Esophagus (tissue), 2 donors: ENCODE results near the gene AP5B1. TPM values are rescaled to one million over a fixed set of nuclear protein-coding genes. Genes with fewer than 3 reads are reported as not detected.
"Not testable (repeated sequence)": the region's sequence is repeated elsewhere in the genome, so short reads cannot be mapped to it uniquely, and the experiment has no call there.

Source experiments
- H3K27ac ChIP-seq, 2 donors: one replicate each; pipeline ENCODE4 v1.5.1; 2013; ENCODE audit warnings: low read depth in 2 of 2, mild to moderate bottlenecking in 2 of 2, inconsistent platforms in 1 of 2, low read length in 1 of 2, moderate library complexity in 1 of 2
- H3K27me3 ChIP-seq, 2 donors: one replicate each; pipeline ENCODE4 v1.6.1; 2013; ENCODE audit warnings: low read length in 2 of 2, control low read depth in 1 of 2, mild to moderate bottlenecking in 1 of 2; ENCODE audit not compliant: insufficient read depth in 2 of 2, control insufficient read depth in 1 of 2
- H3K36me3 ChIP-seq, 2 donors: one replicate each; pipeline ENCODE4 v1.6.1; 2013; ENCODE audit warnings: low read length in 1 of 2; ENCODE audit not compliant: control insufficient read depth in 2 of 2, insufficient read depth in 2 of 2
- H3K4me1 ChIP-seq, 2 donors: one replicate each; pipeline ENCODE4 v1.6.1; 2013; ENCODE audit warnings: low read length in 1 of 2; ENCODE audit not compliant: control insufficient read depth in 2 of 2, insufficient read depth in 2 of 2
- H3K4me3 ChIP-seq, 2 donors: one replicate each; pipeline ENCODE4 v1.5.1; 2013; ENCODE audit warnings: low read length in 2 of 2, mild to moderate bottlenecking in 2 of 2, low read depth in 1 of 2, moderate library complexity in 1 of 2
- H3K9me3 ChIP-seq, 2 donors: one replicate each; pipeline ENCODE4 v1.6.1; 2013; ENCODE audit warnings: mild to moderate bottlenecking in 2 of 2, low read depth in 1 of 2, low read length in 1 of 2, moderate library complexity in 1 of 2; ENCODE audit not compliant: control insufficient read depth in 2 of 2, insufficient read depth in 1 of 2
- WGBS, 2 donors: extraction: QIAGEN DNeasy Blood & Tissue Kit; methylation state at CpG; one replicate each; pipeline ENCODE4 v1.1.7; 2013; 5-methylcytosine and 5-hydroxymethylcytosine counted together
- polyA plus RNA-seq, 2 donors: library from polyadenylated mRNA; stranded (reverse); fragments of 200-250 nt; gene quantifications; one replicate each; pipeline ENCODE4 v1.2.3, GENCODE V29; 2013
- donor health status: healthy with polysubstance abuse.
- donor health status: Bipolar disorder and iron deficiency.

The AP5B1 gene
- polyA plus RNA-seq, 2 donors, result 10.1 to 10.9 TPM

DNA sequence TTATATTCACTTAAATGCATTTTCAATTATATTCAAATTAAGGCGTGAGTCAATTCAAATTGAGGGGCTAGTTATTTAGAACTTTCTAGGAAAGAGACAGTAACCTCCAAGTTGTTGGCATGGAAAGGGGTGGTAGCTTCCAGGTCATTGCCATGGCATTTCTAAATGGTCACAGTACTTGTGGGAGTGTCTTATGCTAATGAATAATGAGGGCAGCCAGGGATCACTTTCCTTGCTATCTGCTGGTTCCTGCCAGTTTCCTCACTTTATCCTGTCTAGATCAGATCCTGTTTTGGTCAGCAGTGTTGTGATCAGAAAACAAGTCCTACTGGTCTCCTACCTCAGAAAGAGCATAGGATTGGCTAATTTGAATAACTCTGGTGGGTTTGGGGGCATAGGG is 38.4 kb downstream of the AP5B1 start:
- no peak overlapping the region for H3K4me3 ChIP-seq
- H3K9me3 ChIP-seq, result no peaks in the 10 kb centered on the region
- WGBS, 2 donors, result 86 to 89% methylated on average over 1 of the region's 1 CpG
- no peaks in the 10 kb centered on the region for H3K27me3 ChIP-seq
- H3K27ac ChIP-seq, result no peak overlapping the region
- no peaks in the 10 kb centered on the region for H3K36me3 ChIP-seq
- H3K4me1 ChIP-seq, result peaks cover 0 to 4% of the 10 kb centered on the region in 2 donors

DNA sequence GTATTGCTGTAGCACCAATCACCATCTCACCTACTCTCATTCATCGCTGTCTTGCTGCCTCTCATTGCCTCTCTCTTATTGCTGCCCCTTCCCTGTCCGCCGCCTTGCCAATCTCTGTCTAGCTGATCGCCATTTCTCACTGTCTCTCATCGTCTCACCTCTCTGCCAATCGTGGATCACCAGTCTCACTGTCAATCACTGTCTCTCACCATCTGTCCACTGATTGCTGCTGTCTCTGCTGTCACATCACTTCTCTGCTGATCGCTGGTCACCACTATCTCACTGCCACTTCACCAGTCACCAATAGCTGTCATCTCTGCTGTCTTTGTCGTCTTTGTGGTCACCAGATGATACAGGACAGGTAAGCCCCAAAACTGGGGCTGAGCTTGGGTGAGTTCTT is 39.6 kb downstream of the AP5B1 start:
- 83 to 84% methylated on average over 8 of the region's 8 CpGs for WGBS, 2 donors
- Histone ChIP-seq H3K27me3 (no peaks in the 10 kb centered on the region), H3K4me1 (peaks cover 0 to 4% of the 10 kb centered on the region in 2 donors), H3K4me3 (no peak overlapping the region), H3K36me3 (no peaks in the 10 kb centered on the region), H3K9me3 (no peaks in the 10 kb centered on the region), H3K27ac (no peak overlapping the region)

DNA sequence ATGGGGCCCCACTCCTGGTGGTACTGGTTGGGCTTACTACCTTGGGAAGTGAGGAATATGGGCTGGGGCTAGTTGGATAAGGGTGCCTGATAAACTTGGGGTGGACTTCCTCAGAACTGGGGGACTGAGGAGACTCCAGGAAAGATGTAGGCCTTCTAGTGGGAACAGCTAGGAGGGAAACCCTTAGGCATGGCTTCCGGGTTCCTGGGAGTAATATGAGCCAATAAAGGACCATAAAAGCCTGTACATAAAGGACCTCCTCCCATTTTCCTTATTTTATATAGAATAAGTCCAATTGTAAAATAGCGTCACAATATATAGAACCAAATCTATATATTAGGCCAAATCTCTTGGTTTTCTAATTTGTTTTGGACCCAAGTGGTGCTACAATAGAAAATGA is 41.8 kb downstream of the AP5B1 start:
- H3K36me3 ChIP-seq, result no peaks in the 10 kb centered on the region
- H3K9me3 ChIP-seq, result no peaks in the 10 kb centered on the region
- WGBS, 2 donors, result 87 to 89% methylated on average over 2 of the region's 2 CpGs
- H3K27ac ChIP-seq, result no peak overlapping the region
- H3K4me3 ChIP-seq, result no peak overlapping the region
- no peaks in the 10 kb centered on the region for H3K27me3 ChIP-seq
- peaks cover 0 to 2% of the 10 kb centered on the region in 2 donors for H3K4me1 ChIP-seq

DNA sequence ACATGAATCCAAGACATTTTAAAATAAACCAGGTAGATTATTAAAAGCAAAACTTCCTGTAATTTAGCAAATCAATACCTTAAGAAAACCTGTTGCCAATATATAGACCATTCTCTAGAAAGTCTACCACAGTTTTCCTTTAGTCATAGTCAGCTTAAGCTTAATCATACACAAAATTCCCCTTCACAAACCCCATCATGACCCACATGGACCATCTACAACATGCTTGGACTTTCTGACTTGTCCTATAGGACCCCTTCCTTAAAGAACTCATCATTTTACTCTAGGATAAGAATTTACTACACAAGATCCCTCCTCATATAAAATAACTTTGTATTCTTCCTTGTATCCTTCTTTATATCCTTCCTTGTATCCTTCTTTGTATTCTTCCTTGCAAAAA is 44.0 kb downstream of the AP5B1 start:
- Histone ChIP-seq H3K4me1 (no peaks in the 10 kb centered on the region), H3K27me3 (no peaks in the 10 kb centered on the region), H3K4me3 (no peak overlapping the region), H3K9me3 (no peaks in the 10 kb centered on the region), H3K27ac (no peak overlapping the region), H3K36me3 (no peaks in the 10 kb centered on the region)

DNA sequence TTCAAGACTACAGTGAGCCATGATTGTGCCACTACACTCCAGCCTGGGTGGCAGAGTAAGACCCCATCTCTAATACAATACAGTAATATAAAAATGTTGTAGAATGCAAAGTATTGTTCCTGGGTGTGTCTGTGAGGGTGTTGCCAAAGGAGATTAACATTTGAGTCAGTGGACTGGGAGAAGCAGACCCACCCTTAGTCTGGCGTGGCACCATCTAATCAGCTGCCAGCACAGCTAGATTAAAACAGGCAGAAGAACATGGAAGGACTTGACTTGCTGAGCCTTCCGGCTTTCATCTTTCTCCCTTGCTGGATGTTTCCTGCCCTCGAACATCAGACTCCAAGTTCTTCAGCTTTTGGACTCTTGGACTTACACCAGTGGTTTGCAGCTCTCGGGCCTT is 45.7 kb downstream of the AP5B1 start:
- not testable (repeated sequence) for H3K9me3 ChIP-seq, H3K36me3 ChIP-seq, H3K4me3 ChIP-seq, H3K27ac ChIP-seq, H3K4me1 ChIP-seq, H3K27me3 ChIP-seq
- WGBS, 2 donors, result 49 to 57% methylated on average over 4 of the region's 4 CpGs

DNA sequence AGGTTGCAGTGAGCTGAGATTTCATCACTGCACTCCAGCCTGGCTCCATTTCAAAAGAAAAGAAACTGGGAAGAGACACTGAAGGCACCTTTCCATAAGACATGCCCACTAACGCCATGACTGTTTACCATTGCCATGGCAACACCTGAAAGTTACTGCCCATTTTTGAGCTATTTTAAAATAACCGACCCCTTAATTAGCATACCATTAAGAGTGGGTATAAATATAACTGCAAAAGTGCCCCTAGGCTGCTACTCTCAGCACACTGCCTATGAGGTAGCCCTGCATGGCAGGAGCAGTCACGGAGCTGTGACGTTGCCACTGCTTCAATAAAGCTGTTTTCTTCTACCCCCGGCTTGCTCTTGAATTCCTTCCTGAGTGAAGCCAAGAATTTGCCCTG is 50.3 kb downstream of the AP5B1 start:
- no peak overlapping the region for H3K4me3 ChIP-seq
- no peaks in the 10 kb centered on the region for H3K9me3 ChIP-seq
- WGBS, 2 donors, result 50 to 61% methylated on average over 5 of the region's 5 CpGs

DNA sequence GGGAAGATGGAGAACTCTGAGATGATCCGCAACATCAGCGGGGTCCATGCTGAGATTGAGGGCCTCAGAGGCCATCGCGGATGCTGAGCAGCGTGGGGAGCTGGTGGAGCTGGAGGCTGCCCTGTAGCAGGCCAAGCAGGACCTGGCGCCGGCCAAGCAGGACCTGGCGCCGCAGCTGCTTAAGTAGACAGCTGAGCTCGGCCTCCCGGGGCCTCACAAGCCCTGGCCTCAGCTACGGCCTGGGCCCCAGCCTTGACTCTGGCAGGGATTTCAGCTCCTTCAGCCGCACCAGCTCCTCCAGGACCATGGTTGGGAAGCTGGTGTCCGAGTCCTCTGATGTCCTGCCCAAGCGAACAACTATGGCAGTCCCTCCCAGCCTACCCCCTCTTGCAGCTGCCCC is 52.9 kb downstream of the AP5B1 start:
- Histone ChIP-seq H3K27me3 (no peaks in the 10 kb centered on the region), H3K9me3 (no peaks in the 10 kb centered on the region), H3K36me3 (no peaks in the 10 kb centered on the region), H3K4me1 (no peaks in the 10 kb centered on the region), H3K4me3 (no peak overlapping the region), H3K27ac (no peak overlapping the region)
- WGBS, 2 donors, result 89 to 90% methylated on average over 15 of the region's 15 CpGs

More for the DNA sequence above, 50.3 kb downstream of the AP5B1 start:
- Histone ChIP-seq H3K36me3 (no peaks in the 10 kb centered on the region), H3K27ac (no peak overlapping the region), H3K4me1 (no peaks in the 10 kb centered on the region), H3K27me3 (no peaks in the 10 kb centered on the region)

DNA sequence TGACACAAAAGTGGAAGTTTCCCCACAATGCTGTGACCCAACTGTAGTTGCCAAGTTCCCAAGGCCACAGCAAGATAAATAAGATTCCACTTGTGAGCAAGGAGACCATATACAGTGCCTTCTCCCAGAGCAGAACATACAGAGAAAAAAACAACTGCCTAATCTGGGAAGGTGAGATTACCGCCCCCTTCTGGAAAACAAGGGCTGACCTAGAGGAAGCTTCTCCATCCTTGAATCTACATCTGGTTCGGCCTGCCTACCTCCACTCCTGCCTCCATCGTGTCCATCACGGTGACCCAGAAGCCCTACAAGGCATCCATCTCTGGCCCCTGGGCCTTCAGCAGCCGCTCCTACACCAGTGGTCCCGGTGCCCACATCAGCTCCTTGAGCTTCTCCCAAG is 54.1 kb downstream of the AP5B1 start:
- H3K27me3 ChIP-seq, result no peaks in the 10 kb centered on the region
- 77 to 83% methylated on average over 6 of the region's 6 CpGs for WGBS, 2 donors
- H3K27ac ChIP-seq, result no peak overlapping the region
- no peak overlapping the region for H3K4me3 ChIP-seq
- no peaks in the 10 kb centered on the region for H3K9me3 ChIP-seq
- no peaks in the 10 kb centered on the region for H3K36me3 ChIP-seq
- H3K4me1 ChIP-seq, result no peaks in the 10 kb centered on the region

Other genes starting within 250 kb of the AP5B1 start
- 10 to 100 TPM; 32.8 to 36.4 TPM for gene LTBP3, start 222.6 kb downstream of the AP5B1 start, polyA plus RNA-seq
- gene ZNRD2, start 210.5 kb downstream of the AP5B1 start, polyA plus RNA-seq, result 10 to 100 TPM; 38.9 to 52.1 TPM
- gene FAM89B, start 208.4 kb downstream of the AP5B1 start, polyA plus RNA-seq, result 10 to 100 TPM; 27.9 to 36.5 TPM
- 10 to 100 TPM; 54.4 to 61.6 TPM for gene EHBP1L1, start 204.9 kb downstream of the AP5B1 start, polyA plus RNA-seq
- 10 to 100 TPM; 18.4 to 19.8 TPM for gene KCNK7, start 185.2 kb downstream of the AP5B1 start, polyA plus RNA-seq
- gene MAP3K11, start 166.8 kb downstream of the AP5B1 start, polyA plus RNA-seq, result 10 to 100 TPM; 25.7 to 35.2 TPM
- gene PCNX3, start 165.2 kb downstream of the AP5B1 start, polyA plus RNA-seq, result 10 to 100 TPM; 15.0 to 16.1 TPM
- gene SIPA1, start 142.9 kb downstream of the AP5B1 start, polyA plus RNA-seq, result 10 to 100 TPM; 22.8 to 32.5 TPM
- gene RELA, start 118.1 kb downstream of the AP5B1 start, polyA plus RNA-seq, result 10 to 100 TPM; 39.6 to 40.0 TPM
- 10 to 100 TPM; 55.6 to 60.3 TPM for gene KAT5, start 68.7 kb downstream of the AP5B1 start, polyA plus RNA-seq
- 10 to 100 TPM; 26.3 to 41.8 TPM for gene RNASEH2C, start 60.2 kb downstream of the AP5B1 start, polyA plus RNA-seq
- gene OVOL1, start 6.1 kb upstream of the AP5B1 start, polyA plus RNA-seq, result 10 to 100 TPM; 38.2 to 49.9 TPM
- under 1 TPM; 0.15 to 0.47 TPM for gene SNX32, start 53.0 kb upstream of the AP5B1 start, polyA plus RNA-seq
- gene CFL1, start 77.2 kb upstream of the AP5B1 start, polyA plus RNA-seq, result 100 to 1,000 TPM; 361 to 694 TPM
- 10 to 100 TPM; 32.1 to 48.0 TPM for gene MUS81, start 79.5 kb upstream of the AP5B1 start, polyA plus RNA-seq
- gene EFEMP2, start 91.8 kb upstream of the AP5B1 start, polyA plus RNA-seq, result 10 to 100 TPM in 1 of 2 donors, 1 to 10 TPM in 1; 9.2 to 13.1 TPM
- 1 to 10 TPM; 1.3 to 1.7 TPM for gene CTSW, start 98.9 kb upstream of the AP5B1 start, polyA plus RNA-seq
- gene FIBP, start 107.5 kb upstream of the AP5B1 start, polyA plus RNA-seq, result 10 to 100 TPM; 20.7 to 38.1 TPM
- gene CCDC85B, start 109.7 kb upstream of the AP5B1 start, polyA plus RNA-seq, result 10 to 100 TPM; 13.5 to 22.7 TPM
- gene FOSL1, start 119.4 kb upstream of the AP5B1 start, polyA plus RNA-seq, result 10 to 100 TPM; 26.7 to 39.6 TPM
- gene C11orf68, start 138.1 kb upstream of the AP5B1 start, polyA plus RNA-seq, result 10 to 100 TPM; 21.8 to 27.6 TPM
- gene DRAP1, start 138.4 kb upstream of the AP5B1 start, polyA plus RNA-seq, result 100 to 1,000 TPM in 1 of 2 donors, 10 to 100 TPM in 1; 89.6 to 103 TPM
- gene TSGA10IP, start 164.5 kb upstream of the AP5B1 start, polyA plus RNA-seq, result not detected
- 10 to 100 TPM; 33.9 to 77.1 TPM for gene SART1, start 180.8 kb upstream of the AP5B1 start, polyA plus RNA-seq
- gene EIF1AD, start 221.2 kb upstream of the AP5B1 start, polyA plus RNA-seq, result 10 to 100 TPM; 13.6 to 17.8 TPM
- gene BANF1, start 221.5 kb upstream of the AP5B1 start, polyA plus RNA-seq, result 100 to 1,000 TPM; 142 to 246 TPM
- gene CST6, start 231.0 kb upstream of the AP5B1 start, polyA plus RNA-seq, result 10 to 100 TPM; 36.1 to 66.5 TPM
- under 1 TPM; 0.05 to 0.06 TPM for gene CATSPER1, start 245.5 kb upstream of the AP5B1 start, polyA plus RNA-seq